Activated T-helper 1 cell treated with anti-CD3 and anti-CD28 coated beads, Interleukin-2, amount 50 U/mL, for 16 hours (primary cell): ENCODE data around the gene RNF213.
"Not testable (repeated sequence)": the region's sequence is repeated elsewhere in the genome, so short reads cannot be mapped to it uniquely, and the experiment has no call there.

Experiments used
- DNase-seq, 2 donors: peaks; one replicate each; pipeline ENCODE4 v3.0.0-alpha.2; 2020; ENCODE audit warnings: low read depth in 1 of 2, low spot score in 1 of 2

Gene RNF213

GRCh38 chr17:80223838-80224497 lies 36.7 kb upstream of the RNF213 start:
- no peak for DNase-seq

- DNase-seq = no peak
These were observed 36.0 kb upstream of the RNF213 start for GRCh38 chr17:80224683-80225082.

GRCh38 chr17:80225230-80225629 lies 35.4 kb upstream of the RNF213 start:
- DNase-seq = no peak

GRCh38 chr17:80227156-80227555 lies 33.5 kb upstream of the RNF213 start:
- no peak for DNase-seq

- DNase-seq = no peak
These were observed 33.0 kb upstream of the RNF213 start for GRCh38 chr17:80227666-80228065.

GRCh38 chr17:80228477-80228876 lies 32.2 kb upstream of the RNF213 start:
- no peak for DNase-seq

- DNase-seq = no peak
These were observed 31.6 kb upstream of the RNF213 start for GRCh38 chr17:80229011-80229410.

- DNase-seq = no peak
These were observed 28.2 kb upstream of the RNF213 start for GRCh38 chr17:80232438-80232837.

GRCh38 chr17:80233202-80233601 lies 27.4 kb upstream of the RNF213 start:
- DNase-seq = no peak

- DNase-seq = no peak
These were observed 23.7 kb upstream of the RNF213 start for GRCh38 chr17:80236911-80237310.

GRCh38 chr17:80237386-80237785 lies 23.3 kb upstream of the RNF213 start:
- DNase-seq = no peak

- DNase-seq = no peak
These were observed 18.1 kb upstream of the RNF213 start for GRCh38 chr17:80242505-80242904.

- no peak for DNase-seq
These were observed 16.9 kb upstream of the RNF213 start for GRCh38 chr17:80243526-80244433.

GRCh38 chr17:80244448-80244847 lies 16.2 kb upstream of the RNF213 start:
- DNase-seq = not testable (repeated sequence)

- DNase-seq = no peak
These were observed 15.7 kb upstream of the RNF213 start for GRCh38 chr17:80244871-80245509.

- DNase-seq = no peak
These were observed 14.9 kb upstream of the RNF213 start for GRCh38 chr17:80245566-80246265.

- no peak for DNase-seq
These were observed 14.4 kb upstream of the RNF213 start for GRCh38 chr17:80246266-80246681.

- no peak for DNase-seq
These were observed 13.9 kb upstream of the RNF213 start for GRCh38 chr17:80246726-80247125.

- no peak for DNase-seq
These were observed 13.1 kb upstream of the RNF213 start for GRCh38 chr17:80247561-80247960.

GRCh38 chr17:80248001-80248893 lies 12.4 kb upstream of the RNF213 start:
- DNase-seq = no peak
